H9 (cell line): ENCODE data around the gene WDR12. TPM values are rescaled to one million over a fixed set of nuclear protein-coding genes. Genes with fewer than 3 reads are reported as not detected.
"Not testable (repeated sequence)": the region's sequence is repeated elsewhere in the genome, so short reads cannot be mapped to it uniquely, and the experiment has no call there.

Experiments used
- DNase-seq: peaks from one replicate; pipeline ENCODE4 v3.0.0-alpha.2; 2017
- H2AFZ ChIP-seq: one replicate; pipeline ENCODE4 v1.6.1; 2013; ENCODE audit warnings: mild to moderate bottlenecking, low read length, control low read depth, moderate library complexity
- H2AK5ac ChIP-seq: 2 replicates; pipeline ENCODE4 v1.6.1; 2013; ENCODE audit warnings: low read length, control low read depth, mixed read lengths; ENCODE audit not compliant: insufficient read length
- H2BK120ac ChIP-seq: one replicate; pipeline ENCODE4 v1.6.1; 2013; ENCODE audit warnings: low read depth, mild to moderate bottlenecking, low read length, control low read depth, inconsistent platforms; ENCODE audit not compliant: poor library complexity, severe bottlenecking
- H2BK12ac ChIP-seq: 2 replicates; pipeline ENCODE4 v1.6.1; 2013; ENCODE audit warnings: low read length, control low read depth, mixed read lengths, low read depth; ENCODE audit not compliant: insufficient read length
- H2BK15ac ChIP-seq: 2 replicates; pipeline ENCODE4 v1.6.1; 2013; ENCODE audit warnings: low read depth, low read length, control low read depth
- H2BK20ac ChIP-seq: one replicate; pipeline ENCODE4 v1.6.1; 2013; ENCODE audit warnings: low read depth, mild to moderate bottlenecking, low read length, control low read depth, inconsistent platforms; ENCODE audit not compliant: poor library complexity, severe bottlenecking
- H2BK5ac ChIP-seq: 2 replicates; pipeline ENCODE4 v1.6.1; 2013; ENCODE audit warnings: low read length, control low read depth, mixed read lengths; ENCODE audit not compliant: insufficient read length
- H3K14ac ChIP-seq: 2 replicates; pipeline ENCODE4 v1.6.1; 2013; ENCODE audit warnings: low read length, control low read depth; ENCODE audit not compliant: insufficient read depth
- H3K18ac ChIP-seq: 2 replicates; pipeline ENCODE4 v1.6.1; 2013; ENCODE audit warnings: low read depth, mild to moderate bottlenecking, mixed read lengths, low read length, control low read depth; ENCODE audit not compliant: insufficient read length
- H3K23ac ChIP-seq: 2 replicates; pipeline ENCODE4 v1.6.1; 2013; ENCODE audit warnings: low read length, control low read depth, mixed read lengths, low read depth; ENCODE audit not compliant: insufficient read length
- H3K23me2 ChIP-seq: 2 replicates; pipeline ENCODE4 v1.6.1; 2013; ENCODE audit warnings: low read depth, mild to moderate bottlenecking, mixed read lengths, low read length, control low read depth; ENCODE audit not compliant: insufficient read length, poor library complexity, severe bottlenecking
- H3K27ac ChIP-seq: 2 replicates; pipeline ENCODE4 v1.5.1; 2013; ENCODE audit warnings: low read length, control low read depth, mixed read lengths, low read depth; ENCODE audit not compliant: insufficient read length
- H3K27me3 ChIP-seq: 2 replicates; pipeline ENCODE4 v1.6.1; 2013; ENCODE audit warnings: low read length, control low read depth, inconsistent platforms; ENCODE audit not compliant: insufficient read depth
- H3K4ac ChIP-seq: 2 replicates; pipeline ENCODE4 v1.6.1; 2013; ENCODE audit warnings: low read depth, mild to moderate bottlenecking, control low read depth, inconsistent platforms, low read length, moderate library complexity
- H3K4me1 ChIP-seq: 2 replicates; pipeline ENCODE4 v1.6.1; 2013; ENCODE audit warnings: low read length, control low read depth, inconsistent platforms; ENCODE audit not compliant: insufficient read depth
- H3K4me2 ChIP-seq: 2 replicates; pipeline ENCODE4 v1.6.1; 2013; ENCODE audit warnings: low read length, control low read depth, mixed read lengths; ENCODE audit not compliant: insufficient read length, insufficient read depth
- H3K56ac ChIP-seq: 2 replicates; pipeline ENCODE4 v1.6.1; 2013; ENCODE audit warnings: low read depth, mild to moderate bottlenecking, mixed read lengths, low read length, control low read depth; ENCODE audit not compliant: insufficient read length
- H3K79me1 ChIP-seq: 2 replicates; pipeline ENCODE4 v1.6.1; 2013; ENCODE audit warnings: low read depth, mild to moderate bottlenecking, moderate library complexity, low read length, control low read depth, inconsistent platforms; ENCODE audit not compliant: insufficient read depth, poor library complexity, severe bottlenecking
- H3K79me2 ChIP-seq: 2 replicates; pipeline ENCODE4 v1.6.1; 2013; ENCODE audit warnings: low read length, control low read depth, inconsistent platforms; ENCODE audit not compliant: insufficient read depth
- H3K9ac ChIP-seq: 2 replicates; pipeline ENCODE4 v1.6.1; 2013; ENCODE audit warnings: low read length, control low read depth, mixed read lengths; ENCODE audit not compliant: insufficient read length; ENCODE audit errors: extremely low read depth
- H3K9me3 ChIP-seq: one replicate; pipeline ENCODE4 v1.6.1; 2013; ENCODE audit warnings: low read depth, low read length, inconsistent platforms; ENCODE audit not compliant: control insufficient read depth
- H3T11ph ChIP-seq: one replicate; pipeline ENCODE4 v1.6.1; 2013; ENCODE audit warnings: mild to moderate bottlenecking, low read length, control low read depth, inconsistent platforms
- H4K20me1 ChIP-seq: one replicate; pipeline ENCODE4 v1.6.1; 2013; ENCODE audit not compliant: control insufficient read depth, insufficient read length, insufficient read depth
- H4K5ac ChIP-seq: 2 replicates; pipeline ENCODE4 v1.6.1; 2013; ENCODE audit warnings: low read depth, mild to moderate bottlenecking, mixed read lengths, low read length, control low read depth; ENCODE audit not compliant: insufficient read length
- H4K8ac ChIP-seq: replicated peaks from 2 replicates; pipeline ENCODE4 v1.6.1; 2013; ENCODE audit warnings: low read length, control low read depth, mixed read lengths, low read depth; ENCODE audit not compliant: insufficient read length
- H4K91ac ChIP-seq: 2 replicates; pipeline ENCODE4 v1.6.1; 2013; ENCODE audit warnings: low read depth, mild to moderate bottlenecking, moderate library complexity, mixed read lengths, low read length, control low read depth; ENCODE audit not compliant: insufficient read length
- H3K27ac Mint-ChIP-seq, 3 experiments: 2 replicates in 2 of 3; 3 replicates in 1 of 3; pipeline ENCODE4 v1.8.0; 2020 to 2021; ENCODE audit warnings: mixed read lengths in 3 of 3, mild to moderate bottlenecking in 1 of 3, moderate library complexity in 1 of 3
- H3K27me3 Mint-ChIP-seq: 2 replicates; pipeline ENCODE4 v1.8.0; 2021; ENCODE audit warnings: low read depth, mild to moderate bottlenecking, moderate library complexity, mixed read lengths
- H3K36me3 Mint-ChIP-seq, 3 experiments: 2 replicates in 2 of 3; 3 replicates in 1 of 3; pipeline ENCODE4 v1.8.0; 2020 to 2021; ENCODE audit warnings: low read depth in 3 of 3, mixed read lengths in 3 of 3; ENCODE audit not compliant: insufficient read depth in 1 of 3
- H3K4me1 Mint-ChIP-seq, 2 experiments: 2 replicates each; pipeline ENCODE4 v1.8.0; 2020; ENCODE audit warnings: mixed read lengths in 2 of 2
- H3K4me3 Mint-ChIP-seq, 2 experiments: 2 replicates in 1 of 2; 3 replicates in 1 of 2; pipeline ENCODE4 v1.8.0; 2020 to 2021; ENCODE audit warnings: mild to moderate bottlenecking in 2 of 2, mixed read lengths in 2 of 2, moderate library complexity in 1 of 2
- H3K9me3 Mint-ChIP-seq, 2 experiments: 2 replicates in 1 of 2; 3 replicates in 1 of 2; pipeline ENCODE4 v1.8.0; 2020; ENCODE audit warnings: mild to moderate bottlenecking in 2 of 2, mixed read lengths in 2 of 2, moderate library complexity in 1 of 2
- CTCF ChIP-seq: fragments of 200-600 bp; sonication (generic); conservative IDR thresholded peaks from 3 replicates; pipeline ENCODE4 v1.8.0; 2021; ENCODE audit warnings: antibody characterized with exemption, mild to moderate bottlenecking
- WGBS: extraction: QIAGEN DNeasy Blood & Tissue Kit; methylation state at CpG from one replicate; pipeline ENCODE4 v1.1.7; 2013; ENCODE audit warnings: missing lambda C conversion rate, low lambda C conversion rate, mixed read lengths; ENCODE audit not compliant: insufficient read length; ENCODE audit errors: extremely low coverage; 5-methylcytosine and 5-hydroxymethylcytosine counted together
- total RNA-seq: library from RNA; stranded (reverse); gene quantifications from 2 replicates; pipeline ENCODE4 v1.2.1, GENCODE V29; 2021

The WDR12 gene
- total RNA-seq, 1 experiment from 2014 or later: 129 TPM

- Histone ChIP-seq H4K5ac (no peak overlapping the region), H2BK5ac (no peak overlapping the region), H3K23me2 (no peaks in the 10 kb centered on the region), H2BK120ac (no peak overlapping the region), H3K4me1 (no peaks in the 10 kb centered on the region), H3K4me2 (no peak overlapping the region), H3K23ac (no peak overlapping the region), H3K9ac (no peak overlapping the region), H2AFZ (no peak overlapping the region), H2BK20ac (no peak overlapping the region), H3T11ph (no peak overlapping the region), H2BK12ac (no peak overlapping the region), H3K79me2 (no peaks in the 10 kb centered on the region), H3K18ac (no peak overlapping the region), H3K27ac (no peak overlapping the region), H2BK15ac (no peak overlapping the region), H4K91ac (no peak overlapping the region), H3K27me3 (no peaks in the 10 kb centered on the region), H3K4ac (no peak overlapping the region), H3K9me3 (no peaks in the 10 kb centered on the region), H3K56ac (no peak overlapping the region), H3K14ac (no peak overlapping the region), H4K20me1 (no peaks in the 10 kb centered on the region), H4K8ac (no peak overlapping the region), H2AK5ac (no peak overlapping the region), H3K79me1 (no peaks in the 10 kb centered on the region)
- DNase-seq: no peak
- WGBS: no CpG with 5 or more reads among the region's 2 CpGs
- Mint-ChIP-seq H3K27me3 (no peaks in the 10 kb centered on the region), H3K4me1 (no peaks in the 10 kb centered on the region), H3K27ac (no peak overlapping the region), H3K36me3 (peaks cover 18 to 31% (median 30%) of the 10 kb centered on the region in 3 experiments; a peak in 6 of 7 replicates), H3K4me3 (no peak overlapping the region), H3K9me3 (peaks cover 30 to 31% of the 10 kb centered on the region in 2 experiments)
- no peak for TF ChIP-seq CTCF
Observed at GRCh38 chr2:202950592-202950991, 39.1 kb upstream of the WDR12 start.

GRCh38 chr2:202949333-202949732 is 37.9 kb upstream of the WDR12 start:
- H3K4me2 ChIP-seq, H2AFZ ChIP-seq, H3K23ac ChIP-seq, H4K91ac ChIP-seq, H4K8ac ChIP-seq, H3K27ac Mint-ChIP-seq, H4K5ac ChIP-seq, H3K56ac ChIP-seq, H3K4me3 Mint-ChIP-seq, H2BK12ac ChIP-seq, H3K27me3 Mint-ChIP-seq, H3K4ac ChIP-seq, H3K79me1 ChIP-seq, H3K4me1 Mint-ChIP-seq, H3K27ac ChIP-seq, H2BK120ac ChIP-seq, H3T11ph ChIP-seq, H2BK5ac ChIP-seq, H3K4me1 ChIP-seq, H3K9ac ChIP-seq, H4K20me1 ChIP-seq, H3K27me3 ChIP-seq, H3K9me3 ChIP-seq, H3K18ac ChIP-seq, DNase-seq, H2BK15ac ChIP-seq, H3K23me2 ChIP-seq, H2AK5ac ChIP-seq, H3K14ac ChIP-seq, H3K79me2 ChIP-seq, H2BK20ac ChIP-seq: not testable (repeated sequence)
- peaks cover 23 to 43% (median 39%) of the 10 kb centered on the region in 3 experiments; a peak in 6 of 7 replicates for H3K36me3 Mint-ChIP-seq
- H3K9me3 Mint-ChIP-seq: peaks cover 34 to 35% of the 10 kb centered on the region in 2 experiments
- no CpG with 5 or more reads among the region's 3 CpGs for WGBS
